Esophagus squamous epithelium (tissue), 5 donors: Measurements from ENCODE around the gene PTPRM. TPM values are rescaled to one million over a fixed set of nuclear protein-coding genes. Genes with fewer than 3 reads are reported as not detected.
A peak's percentile ranks its signal among the peaks of the same experiment; 100 is the strongest.

Source experiments
- DNase-seq: peaks from one replicate; lab custom pipeline; 2025; lab: John Stamatoyannopoulos, UW
- H3K27ac ChIP-seq, 4 donors: fragments of 200-600 bp; sonication (generic); one replicate each; pipeline ENCODE4 v1.5.1; 2016 to 2019; ENCODE audit warnings: mild to moderate bottlenecking in 1 of 4
- H3K27me3 ChIP-seq, 4 donors: fragments of 200-600 bp; sonication (generic); 1 replicate in 3 of 4; 2 replicates in 1 of 4; pipeline versions ENCODE4 v1.5.1 to v1.6.0; 2017 to 2021; ENCODE audit warnings: antibody characterized with exemption in 1 of 4
- H3K36me3 ChIP-seq, 3 donors: fragments of 200-600 bp; sonication (generic); one replicate each; pipeline ENCODE4 v1.5.1; 2016 to 2019
- H3K4me1 ChIP-seq, 3 donors: fragments of 200-600 bp; sonication (generic); one replicate each; pipeline ENCODE4 v1.5.1; 2017 to 2019
- H3K4me3 ChIP-seq, 4 donors: fragments of 200-600 bp; sonication (generic); 1 replicate in 3 of 4; 2 replicates in 1 of 4; pipeline ENCODE4 v1.5.1; 2016 to 2019; ENCODE audit warnings: mild to moderate bottlenecking in 2 of 4, moderate library complexity in 1 of 4
- H3K9me3 ChIP-seq, 3 donors: fragments of 200-600 bp; sonication (generic); one replicate each; pipeline ENCODE4 v1.5.1; 2016 to 2019
- CTCF ChIP-seq, 6 experiments: fragments of 450-650 bp in 4 of 6; fragments of 200-600 bp in 2 of 6; sonication (generic) in 2 of 6; IDR thresholded peaks; one replicate each; pipeline ENCODE4 v1.5.1; 2016 to 2019; ENCODE audit warnings: antibody characterized with exemption in 6 of 6, mild to moderate bottlenecking in 4 of 6, moderate library complexity in 4 of 6
- POLR2A ChIP-seq, 4 donors: fragments of 450-650 bp; IDR thresholded peaks; one replicate each; pipeline ENCODE4 v1.6.1; 2017; ENCODE audit warnings: antibody characterized with exemption in 4 of 4, mild to moderate bottlenecking in 4 of 4, moderate library complexity in 3 of 4
- WGBS, 2 donors: methylation state at CpG; one replicate each; pipeline ENCODE4 v1.1.5; 2018; 5-methylcytosine and 5-hydroxymethylcytosine counted together
- intact Hi-C: fragments of 100-400 bp; cut with DNase I; formaldehyde crosslinking; loops from one replicate; pipeline ENCODE4 v1.15.0; 2022
- total RNA-seq, 4 donors: library from RNA; depleted of rRNA; stranded (reverse); fragments of >200 nt; gene quantifications; one replicate each; pipeline ENCODE4 v1.1.0, GENCODE V29; 2016
- donor health status: DM: yes; HTN: yes; CAD: no.

The PTPRM gene
- total RNA-seq, 4 donors from 2014 or later, result 6.5 to 38.7 (median 11.1) TPM

- no peaks in the 10 kb centered on the region for H3K9me3 ChIP-seq
- WGBS, 2 donors, result 63 to 74% methylated on average over 3 to 5 of the region's 5 CpGs
- no peaks in the 10 kb centered on the region for H3K27me3 ChIP-seq
- H3K27ac ChIP-seq, result no peak overlapping the region
- no peak for TF ChIP-seq POLR2A (IDR thresholded peaks at IDR 0.05)
- H3K36me3 ChIP-seq, result no peaks in the 10 kb centered on the region
- no peak overlapping the region for H3K4me3 ChIP-seq
- H3K4me1 ChIP-seq, result no peaks in the 10 kb centered on the region
- intact Hi-C loops, result no loop called here
- no peak for DNase-seq
Observed at GRCh38 chr18:8130096-8130495, 563.0 kb downstream of the PTPRM start.

GRCh38 chr18:8133032-8133431 lies 565.9 kb downstream of the PTPRM start:
- H3K27ac ChIP-seq, result no peak overlapping the region
- intact Hi-C loops, result no loop called here
- H3K4me1 ChIP-seq, result no peaks in the 10 kb centered on the region
- no peak for TF ChIP-seq POLR2A (IDR thresholded peaks at IDR 0.05)
- no peak for TF ChIP-seq CTCF (IDR thresholded peaks at IDR 0.05)
- no peaks in the 10 kb centered on the region for H3K36me3 ChIP-seq
- no peak for DNase-seq
- H3K27me3 ChIP-seq, result no peaks in the 10 kb centered on the region
- H3K9me3 ChIP-seq, result no peaks in the 10 kb centered on the region
- no peak overlapping the region for H3K4me3 ChIP-seq

- WGBS, 2 donors, result 66 to 93% methylated on average over 1 of the region's 1 CpG
- intact Hi-C loops, result no loop called here
- no peak overlapping the region for H3K4me3 ChIP-seq
- no peaks in the 10 kb centered on the region for H3K36me3 ChIP-seq
- no peaks in the 10 kb centered on the region for H3K9me3 ChIP-seq
- DNase-seq, result no peak
- H3K27ac ChIP-seq, result no peak overlapping the region
- H3K4me1 ChIP-seq, result peaks cover 0 to 5% (median 0%) of the 10 kb centered on the region in 3 donors
- TF ChIP-seq CTCF (IDR thresholded peaks at IDR 0.05), result no peak
- no peak for TF ChIP-seq POLR2A (IDR thresholded peaks at IDR 0.05)
- H3K27me3 ChIP-seq, result no peaks in the 10 kb centered on the region
Observed at GRCh38 chr18:8133888-8134287, 566.8 kb downstream of the PTPRM start.

- WGBS, 2 donors, result 68 to 71% methylated on average over 6 to 8 of the region's 10 CpGs
- intact Hi-C loops, result no loop called here
- TF ChIP-seq POLR2A (IDR thresholded peaks at IDR 0.05), result no peak
- no peak for TF ChIP-seq CTCF (IDR thresholded peaks at IDR 0.05)
- H3K36me3 ChIP-seq, result no peaks in the 10 kb centered on the region
- no peaks in the 10 kb centered on the region for H3K9me3 ChIP-seq
- no peak for DNase-seq
- H3K4me3 ChIP-seq, result no peak overlapping the region
- H3K27me3 ChIP-seq, result no peaks in the 10 kb centered on the region
- peaks cover 0 to 26% (median 0%) of the 10 kb centered on the region in 3 donors for H3K4me1 ChIP-seq
- H3K27ac ChIP-seq, result peak overlapping the region in 2 of 4 donors; percentile 48 to 49
Observed at GRCh38 chr18:8139127-8139527, 572.0 kb downstream of the PTPRM start.

- peak overlapping the region in 3 of 4 donors; percentile 42 to 49 (median 48) for H3K27ac ChIP-seq
- H3K4me3 ChIP-seq, result no peak overlapping the region
- H3K27me3 ChIP-seq, result no peaks in the 10 kb centered on the region
- 59 to 82% methylated on average over 6 to 7 of the region's 7 CpGs for WGBS, 2 donors
- TF ChIP-seq POLR2A (IDR thresholded peaks at IDR 0.05), result no peak
- TF ChIP-seq CTCF (IDR thresholded peaks at IDR 0.05), result no peak
- no peak for DNase-seq
- peaks cover 0 to 26% (median 0%) of the 10 kb centered on the region in 3 donors for H3K4me1 ChIP-seq
- H3K9me3 ChIP-seq, result no peaks in the 10 kb centered on the region
- intact Hi-C loops, result no loop called here
- H3K36me3 ChIP-seq, result no peaks in the 10 kb centered on the region
Observed at GRCh38 chr18:8139891-8140406, 572.8 kb downstream of the PTPRM start.
